IMR-90 (cell line): ENCODE measurements around the gene ZNF836. TPM values are rescaled to one million over a fixed set of nuclear protein-coding genes. Genes with fewer than 3 reads are reported as not detected.

ENCODE experiments used
- ATAC-seq: fragments of 200-7000 bp; cut with Tn5 transposase; 2 replicates; pipeline ENCODE4 v1.9.1; 2020; ENCODE audit warnings: low read depth, mild to moderate bottlenecking, moderate library complexity
- BruUV-seq: library from RNA; stranded (reverse); fragments of 400-500 nt; replicated peaks from 2 replicates; lab custom pipeline; 2021; lab: Mats Ljungman, UMichigan
- CTCF ChIA-PET: fragments of 300-600 bp; formaldehyde crosslinking; extraction: SDS; loops from one replicate; lab custom pipeline; 2021; ENCODE audit warnings: antibody characterized with exemption; lab: Yijun Ruan, JAX
- POLR2A ChIA-PET: fragments of 300-600 bp; sonication (Branson Sonifier 250); formaldehyde crosslinking; loops from one replicate; lab custom pipeline; 2022; ENCODE audit warnings: antibody characterized with exemption; ENCODE audit not compliant: unreplicated experiment; lab: Charles Lee
- DNase-seq: peaks from one replicate; pipeline ENCODE4 v3.0.0; 2013
- H2AFZ ChIP-seq: replicated peaks from 2 replicates; pipeline ENCODE3; 2013; ENCODE audit warnings: low read length, mild to moderate bottlenecking; ENCODE audit not compliant: poor library complexity
- H2AK5ac ChIP-seq: 2 replicates; pipeline ENCODE4 v1.6.1; 2013; ENCODE audit warnings: low read depth, low read length, inconsistent platforms
- H2AK9ac ChIP-seq: replicated peaks from 2 replicates; pipeline ENCODE3; 2013; ENCODE audit warnings: mild to moderate bottlenecking, low read depth, low read length, moderate library complexity; ENCODE audit not compliant: poor library complexity
- H2BK120ac ChIP-seq: 2 replicates; pipeline ENCODE4 v1.6.1; 2013; ENCODE audit warnings: low read depth, low read length, inconsistent platforms
- H2BK15ac ChIP-seq: 3 replicates; pipeline ENCODE4 v1.6.1; 2013; ENCODE audit warnings: low read depth, low read length, inconsistent platforms
- H2BK20ac ChIP-seq: 2 replicates; pipeline ENCODE4 v1.6.1; 2013; ENCODE audit warnings: low read depth, mild to moderate bottlenecking, inconsistent platforms, low read length, moderate library complexity
- H2BK5ac ChIP-seq: 2 replicates; pipeline ENCODE4 v1.6.1; 2013; ENCODE audit warnings: mild to moderate bottlenecking, low read depth, low read length, inconsistent platforms; ENCODE audit not compliant: poor library complexity, severe bottlenecking
- H3K14ac ChIP-seq: replicated peaks from 2 replicates; pipeline ENCODE4 v1.6.1; 2013; ENCODE audit warnings: low read depth, low read length, inconsistent platforms
- H3K18ac ChIP-seq: 2 replicates; pipeline ENCODE4 v1.6.1; 2013; ENCODE audit warnings: low read depth, low read length, control low read depth
- H3K23ac ChIP-seq: 2 replicates; pipeline ENCODE4 v1.6.1; 2013; ENCODE audit warnings: low read depth, low read length, inconsistent platforms
- H3K27ac ChIP-seq: 2 replicates; pipeline ENCODE4 v1.5.1; 2013; ENCODE audit warnings: mild to moderate bottlenecking, control low read depth, low read length; ENCODE audit not compliant: insufficient read depth
- H3K27me3 ChIP-seq: 2 replicates; pipeline ENCODE4 v1.6.1; 2013; ENCODE audit warnings: low read length; ENCODE audit not compliant: control insufficient read depth, insufficient read depth
- H3K36me3 ChIP-seq: 2 replicates; pipeline ENCODE4 v1.6.1; 2013; ENCODE audit warnings: low read length, mixed read lengths; ENCODE audit not compliant: control insufficient read depth, insufficient read depth
- H3K4ac ChIP-seq: 2 replicates; pipeline ENCODE4 v1.6.1; 2013; ENCODE audit warnings: low read depth, low read length, inconsistent platforms
- H3K4me1 ChIP-seq: 2 replicates; pipeline ENCODE4 v1.6.1; 2013; ENCODE audit warnings: low read length, mixed read lengths; ENCODE audit not compliant: control insufficient read depth, insufficient read depth
- H3K4me2 ChIP-seq: 2 replicates; pipeline ENCODE4 v1.6.1; 2013; ENCODE audit warnings: low read depth, mild to moderate bottlenecking, control low read depth, low read length, moderate library complexity
- H3K4me3 ChIP-seq: 2 replicates; pipeline ENCODE4 v1.5.1; 2013; ENCODE audit warnings: low read depth, mild to moderate bottlenecking, control low read depth, low read length, moderate library complexity; ENCODE audit not compliant: insufficient read depth
- H3K56ac ChIP-seq: 2 replicates; pipeline ENCODE4 v1.6.1; 2013; ENCODE audit warnings: low read length, inconsistent platforms; ENCODE audit not compliant: insufficient read depth; ENCODE audit errors: extremely low read depth
- H3K79me1 ChIP-seq, 2 experiments: 2 replicates each; pipeline ENCODE4 v1.6.1; 2013; ENCODE audit warnings: low read length in 2 of 2, inconsistent platforms in 1 of 2, low read depth in 1 of 2
- H3K9ac ChIP-seq: 2 replicates; pipeline ENCODE4 v1.6.1; 2013; ENCODE audit warnings: low read depth, low read length, control low read depth
- H3K9me1 ChIP-seq: 2 replicates; pipeline ENCODE4 v1.6.1; 2013; ENCODE audit warnings: low read length, inconsistent platforms; ENCODE audit not compliant: insufficient read depth
- H3K9me3 ChIP-seq: 2 replicates; pipeline ENCODE4 v1.6.1; 2013; ENCODE audit warnings: low read length; ENCODE audit not compliant: control insufficient read depth, insufficient read depth
- H4K20me1 ChIP-seq: 2 replicates; pipeline ENCODE4 v1.6.1; 2013; ENCODE audit warnings: low read length, inconsistent platforms; ENCODE audit not compliant: insufficient read depth
- H4K5ac ChIP-seq: 2 replicates; pipeline ENCODE4 v1.6.1; 2013; ENCODE audit warnings: mild to moderate bottlenecking, low read depth, low read length, control low read depth
- H4K8ac ChIP-seq, 2 experiments: 2 replicates each; pipeline ENCODE4 v1.6.1; 2013; ENCODE audit warnings: low read depth in 2 of 2, low read length in 2 of 2, control low read depth in 1 of 2, inconsistent platforms in 1 of 2
- H4K91ac ChIP-seq: 2 replicates; pipeline ENCODE4 v1.6.1; 2013; ENCODE audit warnings: low read depth, low read length, inconsistent platforms; ENCODE audit not compliant: insufficient read depth
- CEBPB ChIP-seq: IDR thresholded peaks from 2 replicates; pipeline ENCODE4 v1.6.1; 2012; ENCODE audit warnings: low read depth, low read length, improper control_type of control experiment
- FOS ChIP-seq: fragments of 150-350 bp; IDR thresholded peaks from 2 replicates; pipeline ENCODE4 v1.6.1; 2016; ENCODE audit warnings: low read depth, low read length
- MAZ ChIP-seq: IDR thresholded peaks from 2 replicates; pipeline ENCODE4 v1.6.1; 2012; ENCODE audit warnings: low read depth, mild to moderate bottlenecking, low read length, improper control_type of control experiment, moderate library complexity, borderline replicate concordance
- MXI1 ChIP-seq: IDR thresholded peaks from 2 replicates; pipeline ENCODE4 v1.6.1; 2012; ENCODE audit warnings: low read depth, mild to moderate bottlenecking, low read length, moderate library complexity, borderline replicate concordance
- POLR2A ChIP-seq: IDR thresholded peaks from 2 replicates; pipeline ENCODE4 v1.6.1; 2012; ENCODE audit warnings: mild to moderate bottlenecking, low read depth, low read length
- RAD21 ChIP-seq: IDR thresholded peaks from 2 replicates; pipeline ENCODE4 v1.6.1; 2012; ENCODE audit warnings: low read length, improper control_type of control experiment
- RCOR1 ChIP-seq: IDR thresholded peaks from 2 replicates; pipeline ENCODE4 v1.6.1; 2012; ENCODE audit warnings: mild to moderate bottlenecking, low read length, improper control_type of control experiment; ENCODE audit not compliant: insufficient replicate concordance
- WGBS, 2 experiments: methylation state at CpG; one replicate each; pipeline versions ENCODE4 v1.1.5 to v1.1.7; 2013; ENCODE audit warnings: missing lambda C conversion rate in 2 of 2; ENCODE audit not compliant: insufficient read length in 1 of 2; ENCODE audit errors: extremely low coverage in 2 of 2; 5-methylcytosine and 5-hydroxymethylcytosine counted together
- dilution Hi-C: fragments of 300-500 bp; cut with HindIII; formaldehyde crosslinking; loops from one replicate; pipeline ENCODE4 v1.14.3; 2018; ENCODE audit warnings: low sequenced_read_pairs; ENCODE audit not compliant: unreplicated experiment
- in situ Hi-C: fragments of 300-500 bp; cut with MboI; formaldehyde crosslinking; loops from 3 replicates; pipeline ENCODE4 v1.14.3; 2019; ENCODE audit warnings: low sequenced_read_pairs, inconsistent platforms, mixed read lengths
- intact Hi-C: fragments of 100-400 bp; cut with micrococcal nuclease; formaldehyde crosslinking; loops from 2 replicates; pipeline ENCODE4 v1.10.0; 2022
- polyA plus RNA-seq, 3 experiments: library from polyadenylated mRNA; depleted of rRNA; stranded (reverse); fragments of >200 nt; gene quantifications; 2 replicates each; pipeline ENCODE4 v1.2.3, GENCODE V29; 2012; ENCODE audit warnings: low replicate concordance in 1 of 3
- total RNA-seq: library from RNA; depleted of rRNA; stranded (reverse); fragments of >200 nt; gene quantifications from 2 replicates; pipeline ENCODE4 v1.2.3, GENCODE V29; 2012
- TF ChIP-seq, protein P1 (sequence below): conservative IDR thresholded peaks from 2 replicates; pipeline ENCODE4 v1.5.1; 2012; ENCODE audit warnings: mild to moderate bottlenecking, low read depth, low read length, improper control_type of control experiment

ZNF836 gene
- total and polyA plus RNA-seq, 2 of the 4 experiments (the other 2 are of a cell fraction), result 1.1 to 4.1 TPM

DNA sequence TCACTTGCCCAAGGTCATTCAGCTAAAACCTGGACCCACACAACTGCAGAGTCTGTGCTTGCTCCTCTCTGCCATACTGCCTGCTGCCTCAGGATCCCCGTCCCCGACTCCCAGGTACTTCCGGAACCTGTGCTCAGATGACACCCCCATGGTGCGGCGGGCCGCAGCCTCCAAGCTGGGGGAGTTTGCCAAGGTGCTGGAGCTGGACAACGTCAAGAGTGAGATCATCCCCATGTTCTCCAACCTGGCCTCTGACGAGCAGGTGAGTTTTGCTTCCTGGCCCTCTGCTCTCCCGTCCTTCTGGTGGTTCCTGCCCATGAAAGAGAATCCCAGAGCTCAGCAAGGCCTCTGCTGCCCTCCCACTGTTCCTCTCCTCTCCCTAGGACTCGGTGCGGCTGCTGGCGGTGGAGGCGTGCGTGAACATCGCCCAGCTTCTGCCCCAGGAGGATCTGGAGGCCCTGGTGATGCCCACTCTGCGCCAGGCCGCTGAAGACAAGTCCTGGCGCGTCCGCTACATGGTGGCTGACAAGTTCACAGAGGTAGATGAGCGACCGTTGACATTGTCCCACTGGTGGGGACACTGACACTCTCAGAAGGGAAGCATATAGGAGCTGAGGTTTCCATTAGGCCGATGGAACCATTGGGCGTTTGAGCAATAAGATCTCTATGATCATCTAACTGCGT is 41.3 kb upstream of the ZNF836 start:
- 100% methylated on average over 8 of the region's 25 CpGs; no CpG with 5 or more reads in 1 of the 2 experiments for whole genome bisulfite sequencing, 2 experiments
- peaks cover 24% of the 10 kb centered on the region for H4K20me1 ChIP-seq
- H4K8ac ChIP-seq, result no peak overlapping the region
- H2AK5ac ChIP-seq, result no peak overlapping the region
- no peak overlapping the region for H3K14ac ChIP-seq
- H3K27me3 ChIP-seq, result no peaks in the 10 kb centered on the region
- H4K5ac ChIP-seq, result no peak overlapping the region
- H2BK120ac ChIP-seq, result no peak overlapping the region
- no peak overlapping the region for H2BK15ac ChIP-seq
- ChIA-PET CTCF (no interaction called here), POLR2A (no interaction called here)
- H3K56ac ChIP-seq, result no peak overlapping the region
- no peak for ATAC-seq
- no peak overlapping the region for H4K91ac ChIP-seq
- H2AK9ac ChIP-seq, result no peak overlapping the region
- peak overlapping the region; percentile 3 for H2AFZ ChIP-seq
- peaks cover 86% of the 10 kb centered on the region for H3K36me3 ChIP-seq
- no peak for DNase-seq
- no TSS peak for BruUV-seq
- H3K9me1 ChIP-seq, result peaks cover 16% of the 10 kb centered on the region; the same call in 1 of the 2 replicates
- no peak overlapping the region for H2BK5ac ChIP-seq
- H3K18ac ChIP-seq, result no peak overlapping the region
- no peaks in the 10 kb centered on the region for H3K9me3 ChIP-seq
- H2BK20ac ChIP-seq, result no peak overlapping the region
- no peak overlapping the region for H3K23ac ChIP-seq
- intact Hi-C loops, result no loop called here
- no peak overlapping the region for H3K4ac ChIP-seq
- no peak overlapping the region for H3K4me3 ChIP-seq
- H3K27ac ChIP-seq, result no peak overlapping the region
- no peak overlapping the region for H3K9ac ChIP-seq
- dilution Hi-C loops, result no loop called here
- no peaks in the 10 kb centered on the region for H3K4me1 ChIP-seq
- H3K79me1 ChIP-seq, result peaks cover 33 to 60% of the 10 kb centered on the region in 2 experiments
- in situ Hi-C loops, result no loop called here
- TF ChIP-seq CEBPB (no peak), RCOR1 (no peak), RAD21 (no peak), MXI1 (no peak), FOS (no peak), MAZ (no peak), POLR2A (no peak)
- TF ChIP-seq, protein P1, sequence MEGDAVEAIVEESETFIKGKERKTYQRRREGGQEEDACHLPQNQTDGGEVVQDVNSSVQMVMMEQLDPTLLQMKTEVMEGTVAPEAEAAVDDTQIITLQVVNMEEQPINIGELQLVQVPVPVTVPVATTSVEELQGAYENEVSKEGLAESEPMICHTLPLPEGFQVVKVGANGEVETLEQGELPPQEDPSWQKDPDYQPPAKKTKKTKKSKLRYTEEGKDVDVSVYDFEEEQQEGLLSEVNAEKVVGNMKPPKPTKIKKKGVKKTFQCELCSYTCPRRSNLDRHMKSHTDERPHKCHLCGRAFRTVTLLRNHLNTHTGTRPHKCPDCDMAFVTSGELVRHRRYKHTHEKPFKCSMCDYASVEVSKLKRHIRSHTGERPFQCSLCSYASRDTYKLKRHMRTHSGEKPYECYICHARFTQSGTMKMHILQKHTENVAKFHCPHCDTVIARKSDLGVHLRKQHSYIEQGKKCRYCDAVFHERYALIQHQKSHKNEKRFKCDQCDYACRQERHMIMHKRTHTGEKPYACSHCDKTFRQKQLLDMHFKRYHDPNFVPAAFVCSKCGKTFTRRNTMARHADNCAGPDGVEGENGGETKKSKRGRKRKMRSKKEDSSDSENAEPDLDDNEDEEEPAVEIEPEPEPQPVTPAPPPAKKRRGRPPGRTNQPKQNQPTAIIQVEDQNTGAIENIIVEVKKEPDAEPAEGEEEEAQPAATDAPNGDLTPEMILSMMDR, result no peak
- H3K4me2 ChIP-seq, result no peak overlapping the region
